Measurements from ENCODE around the gene CASK.
A peak's percentile ranks its signal among the peaks of the same experiment; 100 is the strongest.

Gene CASK

GRCh38 chrX:41499195-41499594 lies 424.2 kb downstream of the CASK start:
- no peak for DNase-seq

GRCh38 chrX:41491267-41492004 lies 431.9 kb downstream of the CASK start:
- peak; percentile 76 for DNase-seq

- no peak for DNase-seq
These were observed 432.9 kb downstream of the CASK start for GRCh38 chrX:41490446-41490845.

GRCh38 chrX:41482154-41482850 lies 441.1 kb downstream of the CASK start:
- DNase-seq: no peak

GRCh38 chrX:41481264-41482109 lies 441.9 kb downstream of the CASK start:
- DNase-seq: no peak

- peak; percentile 49 for DNase-seq
These were observed 442.7 kb downstream of the CASK start for GRCh38 chrX:41480508-41481260.

GRCh38 chrX:41478381-41478911 lies 444.9 kb downstream of the CASK start:
- no peak for DNase-seq

- DNase-seq: no peak
These were observed 447.6 kb downstream of the CASK start for GRCh38 chrX:41475591-41476241.

- no peak for DNase-seq
These were observed 448.2 kb downstream of the CASK start for GRCh38 chrX:41475191-41475590.

GRCh38 chrX:41474726-41475100 lies 448.6 kb downstream of the CASK start:
- DNase-seq: no peak

- DNase-seq: no peak
These were observed 449.2 kb downstream of the CASK start for GRCh38 chrX:41473936-41474725.

GRCh38 chrX:41472231-41472815 lies 451.0 kb downstream of the CASK start:
- DNase-seq: no peak

- no peak for DNase-seq
These were observed 451.6 kb downstream of the CASK start for GRCh38 chrX:41471786-41472185.

- DNase-seq: no peak
These were observed 452.6 kb downstream of the CASK start for GRCh38 chrX:41470706-41471105.

- DNase-seq: no peak
These were observed 454.6 kb downstream of the CASK start for GRCh38 chrX:41468647-41469323.

Data from MV-4-11 (cell line).